CD4-positive, alpha-beta memory T cell (primary cell): ENCODE data around the gene GRPEL1. TPM values are rescaled to one million over a fixed set of nuclear protein-coding genes. Genes with fewer than 3 reads are reported as not detected.

Experiments used
- CTCF ChIA-PET: fragments of 350-600 bp; sonication (Branson Sonifier 250); formaldehyde crosslinking; loops from one replicate; lab custom pipeline; 2021; ENCODE audit warnings: inconsistent platforms; ENCODE audit not compliant: partially characterized antibody; lab: Charles Lee
- POLR2A ChIA-PET: fragments of 350-600 bp; sonication (Branson Sonifier 250); formaldehyde crosslinking; loops from one replicate; lab custom pipeline; 2021; ENCODE audit not compliant: partially characterized antibody; lab: Charles Lee
- DNase-seq, 5 donors: peaks; one replicate each; pipeline versions ENCODE4 v3.0.0 to v3.0.0-alpha.2; 2020 to 2022; ENCODE audit warnings: mixed read lengths in 1 of 5
- H3K27ac ChIP-seq: one replicate; pipeline ENCODE4 v1.7.0; 2013; ENCODE audit warnings: low read depth, low read length
- H3K27me3 ChIP-seq: 2 replicates; pipeline ENCODE4 v1.7.0; 2013; ENCODE audit warnings: mild to moderate bottlenecking, low read length, moderate library complexity; ENCODE audit not compliant: insufficient read depth
- H3K36me3 ChIP-seq: 2 replicates; pipeline ENCODE4 v1.7.0; 2013; ENCODE audit warnings: mild to moderate bottlenecking, low read length, moderate library complexity; ENCODE audit not compliant: insufficient read depth
- H3K4me1 ChIP-seq: 2 replicates; pipeline ENCODE4 v1.7.0; 2013; ENCODE audit warnings: mild to moderate bottlenecking, low read length, moderate library complexity; ENCODE audit not compliant: insufficient read depth
- H3K4me3 ChIP-seq, 2 donors: one replicate each; pipeline ENCODE4 v1.7.0; 2013; ENCODE audit warnings: low read length in 2 of 2, mild to moderate bottlenecking in 1 of 2
- H3K9me3 ChIP-seq, 2 donors: one replicate each; pipeline ENCODE4 v1.7.0; 2013; ENCODE audit warnings: low read length in 2 of 2, control low read depth in 1 of 2; ENCODE audit not compliant: control insufficient read depth in 1 of 2
- H3K27ac Mint-ChIP-seq, 7 donors: one replicate each; pipeline ENCODE4 v1.8.0; 2020 to 2021; ENCODE audit warnings: mixed read lengths in 7 of 7, mild to moderate bottlenecking in 6 of 7, inconsistent platforms in 3 of 7, moderate library complexity in 3 of 7
- H3K27me3 Mint-ChIP-seq, 2 donors: one replicate each; pipeline ENCODE4 v1.8.0; 2020 to 2021; ENCODE audit warnings: mixed read lengths in 2 of 2
- H3K36me3 Mint-ChIP-seq, 2 donors: one replicate each; pipeline ENCODE4 v1.8.0; 2020 to 2021; ENCODE audit warnings: mixed read lengths in 2 of 2, inconsistent platforms in 1 of 2, mild to moderate bottlenecking in 1 of 2
- H3K4me1 Mint-ChIP-seq, 4 donors: one replicate each; pipeline ENCODE4 v1.8.0; 2020 to 2021; ENCODE audit warnings: mixed read lengths in 4 of 4, mild to moderate bottlenecking in 1 of 4
- H3K4me3 Mint-ChIP-seq, 8 donors: one replicate each; pipeline ENCODE4 v1.8.0; 2020 to 2021; ENCODE audit warnings: mixed read lengths in 8 of 8, mild to moderate bottlenecking in 7 of 8, moderate library complexity in 6 of 8, inconsistent platforms in 3 of 8
- H3K9me3 Mint-ChIP-seq, 8 donors: one replicate each; pipeline ENCODE4 v1.8.0; 2020 to 2021; ENCODE audit warnings: mixed read lengths in 8 of 8, mild to moderate bottlenecking in 5 of 8, inconsistent platforms in 3 of 8, moderate library complexity in 1 of 8
- intact Hi-C: fragments of 100-400 bp; cut with micrococcal nuclease; formaldehyde crosslinking; loops from one replicate; pipeline ENCODE4 v1.15.1; 2023
- polyA plus RNA-seq, 2 donors: library from polyadenylated mRNA; unstranded; fragments of 300-500 nt; fragmentation: Illumina TruSeq; gene quantifications; one replicate each; pipeline ENCODE4 v1.2.3, GENCODE V29; 2021
- total RNA-seq, 2 experiments: library from RNA; stranded (reverse); gene quantifications; one replicate each; pipeline ENCODE4 v1.2.3, GENCODE V29; 2021

The GRPEL1 gene
- total and polyA plus RNA-seq, 4 experiments from 2014 or later: 35.3 to 77.2 (median 46.9) TPM

GRCh38 chr4:7060346-7061150, 7.3 kb downstream of the GRPEL1 start:
- Histone ChIP-seq H3K4me1 (peaks cover 17% of the 10 kb centered on the region), H3K4me3 (no peak overlapping the region), H3K36me3 (peaks cover 70% of the 10 kb centered on the region), H3K9me3 (no peaks in the 10 kb centered on the region), H3K27ac (no peak overlapping the region), H3K27me3 (no peaks in the 10 kb centered on the region)
- Mint-ChIP-seq H3K27me3 (no peaks in the 10 kb centered on the region), H3K4me3 (no peak overlapping the region), H3K9me3 (no peaks in the 10 kb centered on the region), H3K4me1 (peaks cover 6 to 27% (median 14%) of the 10 kb centered on the region in 4 donors), H3K36me3 (peaks cover 39 to 77% of the 10 kb centered on the region in 2 donors), H3K27ac (peak overlapping the region in 1 of 7 donors; percentile 48)
- CTCF ChIA-PET: interaction anchor here (4.7 kb wide), 1 partner anchor 16 kb away, joined by 24 read pairs; the partner anchor contains the start of gene TADA2B
- DNase-seq: no peak
- POLR2A ChIA-PET: interaction anchor here (0.8 kb wide), 1 partner anchor 151 kb away, joined by 3 read pairs; the partner anchor contains the start of gene TBC1D14
- intact Hi-C loops: loop anchor here (10.0 kb wide), 1 partner anchor 874 kb away; the partner anchor contains the start of gene AFAP1

- DNase-seq: no peak
- H3K9me3 Mint-ChIP-seq: no peaks in the 10 kb centered on the region
- intact Hi-C loops: loop anchor here (10.0 kb wide), 1 partner anchor 875 kb away; the partner anchor contains the start of gene AFAP1
- ChIA-PET POLR2A (interaction anchor here (0.7 to 1.8 kb wide), 3 partner anchors 12 to 17 kb away, joined by 3 to 4 read pairs (median 4); a partner anchor contains a TSS), CTCF (interaction anchor here (4.7 to 11.3 kb wide), 2 partner anchors 8 to 15 kb away, joined by 24 to 76 read pairs; partner anchors contain the start of genes GRPEL1 and TADA2B)
- H3K4me3 Mint-ChIP-seq: no peak overlapping the region
- H3K27ac ChIP-seq: no peak overlapping the region
- H3K27me3 Mint-ChIP-seq: no peaks in the 10 kb centered on the region
- H3K4me1 ChIP-seq: peaks cover 8% of the 10 kb centered on the region
- H3K27me3 ChIP-seq: no peaks in the 10 kb centered on the region
- H3K4me1 Mint-ChIP-seq: peaks cover 4 to 18% (median 8%) of the 10 kb centered on the region in 4 donors
- no peak overlapping the region for H3K4me3 ChIP-seq
- no peaks in the 10 kb centered on the region for H3K9me3 ChIP-seq
- H3K36me3 ChIP-seq: peaks cover 78% of the 10 kb centered on the region
- H3K36me3 Mint-ChIP-seq: peaks cover 36 to 80% of the 10 kb centered on the region in 2 donors
- H3K27ac Mint-ChIP-seq: peak overlapping the region in 1 of 7 donors; percentile 13
Measured at GRCh38 chr4:7059662-7060061, 8.2 kb downstream of the GRPEL1 start.

GRCh38 chr4:7058792-7059191, 9.1 kb downstream of the GRPEL1 start:
- no peak overlapping the region for H3K4me3 Mint-ChIP-seq
- Histone ChIP-seq H3K27me3 (no peaks in the 10 kb centered on the region), H3K27ac (no peak overlapping the region), H3K4me1 (peaks cover 3% of the 10 kb centered on the region), H3K36me3 (peaks cover 80% of the 10 kb centered on the region), H3K9me3 (no peaks in the 10 kb centered on the region), H3K4me3 (no peak overlapping the region)
- DNase-seq: no peak
- no peaks in the 10 kb centered on the region for H3K27me3 Mint-ChIP-seq
- H3K36me3 Mint-ChIP-seq: peaks cover 41 to 82% of the 10 kb centered on the region in 2 donors
- H3K4me1 Mint-ChIP-seq: peaks cover 6 to 18% (median 8%) of the 10 kb centered on the region in 4 donors
- no peaks in the 10 kb centered on the region for H3K9me3 Mint-ChIP-seq
- ChIA-PET CTCF (interaction anchor here (4.7 to 11.3 kb wide), 2 partner anchors 9 to 15 kb away, joined by 24 to 76 read pairs; partner anchors contain the start of genes GRPEL1 and TADA2B), POLR2A (interaction anchor here (0.7 to 1.8 kb wide), 3 partner anchors 12 to 17 kb away, joined by 3 to 4 read pairs (median 4); a partner anchor contains a TSS)
- peak overlapping the region in 2 of 7 donors; percentile 38 to 68 for H3K27ac Mint-ChIP-seq
- intact Hi-C loops: no loop called here

GRCh38 chr4:7055990-7056325, 11.9 kb downstream of the GRPEL1 start:
- H3K9me3 ChIP-seq: no peaks in the 10 kb centered on the region
- peaks cover 15% of the 10 kb centered on the region for H3K4me1 ChIP-seq
- Mint-ChIP-seq H3K4me1 (peaks cover 12 to 28% (median 18%) of the 10 kb centered on the region in 4 donors), H3K36me3 (peaks cover 23 to 60% of the 10 kb centered on the region in 2 donors), H3K27ac (no peak overlapping the region), H3K27me3 (no peaks in the 10 kb centered on the region), H3K9me3 (no peaks in the 10 kb centered on the region), H3K4me3 (no peak overlapping the region)
- ChIA-PET POLR2A (interaction anchor here (1.3 to 3.6 kb wide), 2 partner anchors 12 to 147 kb away, joined by 3 to 15 read pairs; partner anchors contain the start of gene GRPEL1), CTCF (interaction anchor here (0.6 to 11.3 kb wide), 3 partner anchors 12 to 82 kb away, joined by 3 to 76 read pairs (median 4); partner anchors contain the start of gene GRPEL1)
- no peak overlapping the region for H3K4me3 ChIP-seq
- peaks cover 57% of the 10 kb centered on the region for H3K36me3 ChIP-seq
- DNase-seq: no peak
- no peak overlapping the region for H3K27ac ChIP-seq
- H3K27me3 ChIP-seq: no peaks in the 10 kb centered on the region
- intact Hi-C loops: no loop called here

- Histone ChIP-seq H3K4me1 (peaks cover 15% of the 10 kb centered on the region), H3K9me3 (no peaks in the 10 kb centered on the region), H3K27me3 (no peaks in the 10 kb centered on the region), H3K36me3 (peaks cover 51% of the 10 kb centered on the region), H3K4me3 (no peak overlapping the region), H3K27ac (no peak overlapping the region)
- H3K4me1 Mint-ChIP-seq: peaks cover 12 to 34% (median 18%) of the 10 kb centered on the region in 4 donors
- intact Hi-C loops: no loop called here
- H3K9me3 Mint-ChIP-seq: no peaks in the 10 kb centered on the region
- H3K27me3 Mint-ChIP-seq: no peaks in the 10 kb centered on the region
- POLR2A ChIA-PET: interaction anchor here (1.3 to 3.6 kb wide), 2 partner anchors 13 to 147 kb away, joined by 3 to 15 read pairs; partner anchors contain the start of gene GRPEL1
- CTCF ChIA-PET: interaction anchor here (0.6 to 11.3 kb wide), 3 partner anchors 13 to 15 kb away, joined by 3 to 76 read pairs (median 5); partner anchors contain the start of genes GRPEL1 and TADA2B
- H3K27ac Mint-ChIP-seq: peak overlapping the region in 1 of 7 donors; percentile 12
- peak overlapping the region in 1 of 8 donors; percentile 39 for H3K4me3 Mint-ChIP-seq
- peaks cover 22 to 53% of the 10 kb centered on the region in 2 donors for H3K36me3 Mint-ChIP-seq
- DNase-seq: no peak
Measured at GRCh38 chr4:7055111-7055989, 12.5 kb downstream of the GRPEL1 start.

GRCh38 chr4:7054106-7054880, 13.6 kb downstream of the GRPEL1 start:
- peaks cover 18 to 46% of the 10 kb centered on the region in 2 donors for H3K36me3 Mint-ChIP-seq

More at GRCh38 chr4:7054106-7054880, 13.6 kb downstream of the GRPEL1 start:
- peak overlapping the region in 6 of 7 donors; percentile 27 to 90 (median 60) for H3K27ac Mint-ChIP-seq
- CTCF ChIA-PET: interaction anchor here (1.8 to 11.3 kb wide), 2 partner anchors 12 to 14 kb away, joined by 5 to 76 read pairs; partner anchors contain the start of genes GRPEL1 and TADA2B
- intact Hi-C loops: no loop called here
- H3K9me3 Mint-ChIP-seq: no peaks in the 10 kb centered on the region
- H3K27me3 Mint-ChIP-seq: no peaks in the 10 kb centered on the region
- Histone ChIP-seq H3K4me1 (peaks cover 15% of the 10 kb centered on the region), H3K27ac (no peak overlapping the region), H3K36me3 (peaks cover 42% of the 10 kb centered on the region), H3K9me3 (no peaks in the 10 kb centered on the region), H3K4me3 (no peak overlapping the region), H3K27me3 (no peaks in the 10 kb centered on the region)
- no peak for DNase-seq
- H3K4me1 Mint-ChIP-seq: peaks cover 14 to 44% (median 22%) of the 10 kb centered on the region in 4 donors
- POLR2A ChIA-PET: interaction anchor here (0.7 to 3.6 kb wide), 4 partner anchors 11 to 68 kb away, joined by 3 to 15 read pairs (median 4); partner anchors contain the start of genes GRPEL1 and TADA2B
- H3K4me3 Mint-ChIP-seq: no peak overlapping the region
